HUES48 (cell line): ENCODE measurements around the gene OBI1.
"Not testable (repeated sequence)": the region's sequence is repeated elsewhere in the genome, so short reads cannot be mapped to it uniquely, and the experiment has no call there.

ENCODE experiments used
- H3K27ac ChIP-seq: one replicate; pipeline ENCODE4 v1.7.0; 2013; ENCODE audit warnings: low read depth, low read length, inconsistent platforms
- H3K27me3 ChIP-seq: 2 replicates; pipeline ENCODE4 v1.6.1; 2013; ENCODE audit warnings: mild to moderate bottlenecking, low read length; ENCODE audit not compliant: control insufficient read depth, insufficient read depth
- H3K36me3 ChIP-seq: 2 replicates; pipeline ENCODE4 v1.6.1; 2013; ENCODE audit warnings: low read length; ENCODE audit not compliant: control insufficient read depth, insufficient read depth
- H3K4me1 ChIP-seq: 2 replicates; pipeline ENCODE4 v1.6.1; 2013; ENCODE audit warnings: mild to moderate bottlenecking, low read length; ENCODE audit not compliant: control insufficient read depth, insufficient read depth
- H3K4me3 ChIP-seq: 2 replicates; pipeline ENCODE4 v1.5.1; 2013; ENCODE audit warnings: mild to moderate bottlenecking, low read depth, low read length
- H3K9ac ChIP-seq: 2 replicates; pipeline ENCODE4 v1.6.1; 2013; ENCODE audit warnings: mild to moderate bottlenecking, low read depth, low read length, moderate library complexity
- H3K9me3 ChIP-seq: 2 replicates; pipeline ENCODE4 v1.6.1; 2013; ENCODE audit warnings: low read length; ENCODE audit not compliant: control insufficient read depth, insufficient read depth

The OBI1 gene

DNA sequence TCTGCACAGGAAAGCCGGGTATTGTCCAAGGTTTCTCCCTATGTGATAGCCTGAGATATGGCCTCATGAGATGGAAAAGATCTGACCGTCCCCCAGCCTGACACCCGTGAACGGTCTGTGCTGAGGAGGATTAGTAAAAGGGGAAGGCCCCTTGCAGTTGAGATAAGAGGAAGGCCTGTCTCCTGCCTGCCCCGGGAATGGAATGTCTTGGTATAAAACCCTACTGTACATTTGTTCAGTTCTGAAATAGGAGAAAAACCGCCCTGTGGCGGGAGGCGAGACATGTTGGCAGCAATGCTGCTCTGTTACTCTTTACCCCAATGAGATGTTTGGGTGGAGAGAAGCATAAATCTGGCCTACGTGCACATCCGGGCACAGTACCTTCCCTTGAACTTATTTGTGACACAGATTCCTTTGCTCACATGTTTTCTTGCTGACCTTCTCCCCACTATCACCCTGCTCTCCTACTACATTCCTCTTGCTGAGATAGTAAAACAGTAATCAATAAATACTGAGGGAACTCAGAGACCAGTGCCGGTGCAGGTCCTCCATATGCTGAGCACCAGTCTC, 11.8 kb downstream of the OBI1 start:
- H3K27ac ChIP-seq, H3K9ac ChIP-seq: not testable (repeated sequence)
- peaks cover 17% of the 10 kb centered on the region for H3K36me3 ChIP-seq

DNA sequence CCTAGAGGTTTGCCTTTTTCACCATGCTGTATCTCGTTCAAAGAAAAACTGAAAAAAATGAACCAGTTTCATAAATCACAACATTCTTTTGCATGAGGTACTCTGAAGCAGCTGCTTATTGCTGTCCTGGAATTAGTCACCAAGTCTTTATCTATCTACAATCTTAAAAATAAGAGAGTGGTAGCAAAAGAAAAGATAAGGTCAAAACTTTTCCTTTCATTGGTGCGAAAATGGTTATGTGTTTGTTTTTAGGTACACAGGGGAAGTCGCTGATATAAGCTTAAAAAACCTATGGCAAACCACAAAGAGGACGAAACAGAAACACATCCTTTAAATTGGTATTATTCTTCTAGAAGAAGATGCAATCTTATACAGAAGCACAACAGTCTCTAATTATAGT, 20.7 kb downstream of the OBI1 start:
- no peaks in the 10 kb centered on the region for H3K27me3 ChIP-seq
- H3K27ac ChIP-seq, result no peak overlapping the region
- H3K4me3 ChIP-seq, result no peak overlapping the region
- H3K9me3 ChIP-seq, result no peaks in the 10 kb centered on the region
- H3K36me3 ChIP-seq, result peaks cover 84% of the 10 kb centered on the region
- no peaks in the 10 kb centered on the region for H3K4me1 ChIP-seq
- H3K9ac ChIP-seq, result no peak overlapping the region

More for the DNA sequence above, 11.8 kb downstream of the OBI1 start:
- H3K9me3 ChIP-seq, H3K27me3 ChIP-seq, H3K4me3 ChIP-seq: not testable (repeated sequence)
- peaks cover 23% of the 10 kb centered on the region for H3K4me1 ChIP-seq

DNA sequence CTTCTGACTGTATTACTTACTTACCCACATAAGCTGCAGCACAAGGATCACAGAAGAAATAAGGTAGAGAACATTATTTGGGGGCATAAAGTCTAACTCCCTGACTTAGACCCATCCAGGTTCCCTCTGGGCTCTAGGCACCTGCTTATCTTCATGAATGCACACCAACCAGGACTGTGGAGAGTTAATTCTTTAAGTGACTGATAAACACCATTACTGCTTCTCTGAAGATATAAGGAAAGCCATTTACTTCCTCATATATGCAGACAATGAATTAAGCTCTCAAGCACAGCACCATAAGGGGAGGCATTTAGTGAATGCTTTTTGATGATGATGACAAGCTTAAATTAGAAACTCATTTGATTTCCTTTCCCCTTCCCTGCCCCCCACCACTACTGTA, 22.5 kb downstream of the OBI1 start:
- Histone ChIP-seq H3K36me3 (peaks cover 86% of the 10 kb centered on the region), H3K4me1 (no peaks in the 10 kb centered on the region), H3K4me3 (no peak overlapping the region), H3K9me3 (no peaks in the 10 kb centered on the region), H3K9ac (no peak overlapping the region), H3K27ac (no peak overlapping the region), H3K27me3 (no peaks in the 10 kb centered on the region)

DNA sequence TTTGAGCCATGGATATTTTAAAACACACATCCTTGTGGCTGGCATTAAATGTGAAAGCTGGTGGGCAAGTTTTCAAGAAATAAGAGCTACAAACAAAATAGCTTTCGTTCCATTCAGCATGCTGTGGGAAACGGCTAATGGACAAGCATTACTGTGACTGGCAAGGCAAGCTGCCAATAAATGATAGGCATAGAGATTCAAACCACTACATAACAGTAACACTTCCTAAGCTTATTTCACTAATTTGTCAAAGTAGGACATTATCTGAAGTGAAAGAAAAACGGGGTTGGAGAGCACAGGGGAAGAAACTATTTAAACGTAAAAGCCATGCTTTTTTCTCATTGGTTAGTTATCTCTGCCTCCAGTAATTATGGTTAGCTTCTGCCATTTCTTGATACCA, 26.0 kb downstream of the OBI1 start:
- Histone ChIP-seq H3K27ac (no peak overlapping the region), H3K9me3 (no peaks in the 10 kb centered on the region), H3K27me3 (no peaks in the 10 kb centered on the region), H3K9ac (no peak overlapping the region), H3K36me3 (peaks cover 86% of the 10 kb centered on the region), H3K4me1 (no peaks in the 10 kb centered on the region), H3K4me3 (no peak overlapping the region)

DNA sequence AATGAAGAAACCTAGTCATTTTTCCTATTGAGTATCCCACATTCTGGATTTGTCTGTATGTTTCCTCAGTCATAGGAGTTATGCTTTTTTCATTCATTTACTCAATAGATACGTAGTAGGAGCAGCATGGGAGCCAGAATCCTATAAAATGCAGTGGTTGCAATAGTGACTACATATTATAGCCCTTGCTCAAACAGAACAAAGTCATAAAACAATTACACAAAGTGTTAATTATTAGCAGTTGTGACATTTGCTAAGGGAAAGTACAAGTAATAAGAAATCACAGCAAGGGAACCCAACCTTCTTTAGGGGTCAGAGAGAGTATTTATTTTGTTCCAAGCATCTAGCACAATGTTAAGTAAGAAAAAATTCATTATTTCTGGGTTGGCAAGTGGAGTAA, 27.9 kb downstream of the OBI1 start:
- H3K36me3 ChIP-seq, result peaks cover 80% of the 10 kb centered on the region
- H3K27me3 ChIP-seq, result no peaks in the 10 kb centered on the region
- H3K4me3 ChIP-seq, result no peak overlapping the region
- no peak overlapping the region for H3K27ac ChIP-seq
- H3K4me1 ChIP-seq, result no peaks in the 10 kb centered on the region
- H3K9ac ChIP-seq, result no peak overlapping the region
- no peaks in the 10 kb centered on the region for H3K9me3 ChIP-seq

DNA sequence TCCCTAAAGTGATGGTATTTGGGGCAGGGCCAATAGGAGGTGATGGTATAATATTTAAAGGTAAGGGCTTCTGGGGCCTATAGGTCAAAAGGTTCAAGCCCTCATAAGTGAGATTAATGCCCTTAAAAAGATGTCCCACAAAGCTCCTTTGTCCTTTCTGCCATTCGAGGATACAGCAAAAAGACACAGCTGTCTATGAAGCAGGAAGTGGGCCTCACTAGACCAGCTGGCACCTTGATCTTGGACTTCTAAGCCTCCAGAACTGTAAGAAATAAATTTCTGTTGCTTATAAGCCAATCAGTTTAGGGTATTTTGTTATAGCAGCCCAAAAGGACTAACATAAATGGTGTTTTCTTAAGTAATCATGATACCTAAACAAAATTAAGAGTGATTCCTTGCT, 28.4 kb downstream of the OBI1 start:
- H3K4me3 ChIP-seq, result no peak overlapping the region
- H3K27ac ChIP-seq, result no peak overlapping the region
- no peak overlapping the region for H3K9ac ChIP-seq
- no peaks in the 10 kb centered on the region for H3K27me3 ChIP-seq
- no peaks in the 10 kb centered on the region for H3K9me3 ChIP-seq
- H3K36me3 ChIP-seq, result peaks cover 76% of the 10 kb centered on the region
- no peaks in the 10 kb centered on the region for H3K4me1 ChIP-seq

DNA sequence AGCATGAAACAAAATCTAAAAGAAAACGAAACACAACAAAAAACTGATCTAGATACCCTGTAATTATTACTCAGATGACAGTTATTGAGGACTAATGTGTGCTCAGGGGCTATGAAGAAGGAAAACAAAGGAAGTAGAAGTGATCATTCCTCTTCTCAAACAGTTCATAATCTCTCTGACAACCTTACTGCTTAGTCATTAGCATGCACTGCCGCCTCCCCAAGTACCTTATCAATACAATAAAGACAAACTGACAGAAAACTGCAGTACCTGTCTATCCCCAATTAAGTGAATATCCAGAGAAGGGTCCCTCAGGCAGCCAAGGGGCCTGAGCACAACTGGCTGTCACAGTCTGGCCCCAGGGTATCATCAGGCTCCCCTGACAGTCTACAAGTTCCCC, 33.6 kb downstream of the OBI1 start:
- Histone ChIP-seq H3K9ac (no peak overlapping the region), H3K4me3 (no peak overlapping the region), H3K36me3 (peaks cover 46% of the 10 kb centered on the region), H3K9me3 (no peaks in the 10 kb centered on the region), H3K27ac (no peak overlapping the region), H3K4me1 (peaks cover 5% of the 10 kb centered on the region; the same call in 1 of the 2 replicates), H3K27me3 (no peaks in the 10 kb centered on the region)

DNA sequence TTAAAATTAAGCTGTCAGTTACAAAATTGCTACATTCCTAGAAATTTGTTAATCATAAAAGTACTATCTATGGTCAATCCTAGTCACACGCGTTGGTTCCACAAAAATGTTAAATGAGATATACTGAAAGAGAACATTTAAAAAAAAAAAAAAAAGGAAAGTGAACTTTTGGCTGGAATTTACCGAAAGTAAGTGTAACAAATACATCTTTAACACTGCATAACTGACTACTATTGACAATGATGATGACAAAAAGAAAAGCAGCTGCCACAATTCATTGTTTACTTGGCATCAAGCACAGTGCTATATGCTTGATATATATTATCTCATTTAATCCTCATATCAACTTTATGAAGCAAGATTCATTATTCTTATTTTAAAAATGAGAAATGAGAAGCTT, 35.8 kb downstream of the OBI1 start:
- no peak overlapping the region for H3K9ac ChIP-seq
- no peaks in the 10 kb centered on the region for H3K9me3 ChIP-seq
- H3K4me1 ChIP-seq, result peaks cover 5% of the 10 kb centered on the region; the same call in 1 of the 2 replicates
- peaks cover 30% of the 10 kb centered on the region for H3K36me3 ChIP-seq
- H3K4me3 ChIP-seq, result no peak overlapping the region
- H3K27ac ChIP-seq, result no peak overlapping the region
- H3K27me3 ChIP-seq, result no peaks in the 10 kb centered on the region

DNA sequence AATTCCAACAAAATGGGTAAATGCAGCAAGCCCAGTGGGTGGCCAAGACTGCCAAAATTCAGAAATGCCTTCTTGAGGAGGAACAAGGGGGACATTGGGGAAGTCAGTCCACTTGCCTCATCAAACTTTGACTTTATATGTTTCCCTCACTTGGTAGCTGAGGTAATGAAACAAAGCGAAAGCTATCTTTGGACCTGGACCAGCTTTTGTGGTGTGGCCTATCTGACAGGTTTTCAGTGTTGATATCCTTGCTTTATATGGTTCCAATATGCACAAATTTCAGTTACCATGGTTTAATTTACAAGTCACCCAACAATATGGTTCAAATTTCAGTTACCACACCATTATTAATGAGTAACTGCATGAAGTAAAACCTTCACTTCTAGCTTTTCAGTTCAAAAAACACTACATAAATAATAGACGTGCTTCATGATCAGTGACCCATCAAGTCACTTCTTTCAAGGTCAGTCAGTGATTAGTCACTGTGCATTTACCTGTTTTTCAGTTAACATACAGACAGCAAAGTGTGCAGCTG, 38.0 kb downstream of the OBI1 start:
- no peaks in the 10 kb centered on the region for H3K27me3 ChIP-seq
- no peaks in the 10 kb centered on the region for H3K9me3 ChIP-seq
- no peak overlapping the region for H3K4me3 ChIP-seq
- H3K27ac ChIP-seq, result no peak overlapping the region
- no peak overlapping the region for H3K9ac ChIP-seq
- peaks cover 33% of the 10 kb centered on the region for H3K36me3 ChIP-seq
- peaks cover 5% of the 10 kb centered on the region; the same call in 1 of the 2 replicates for H3K4me1 ChIP-seq

DNA sequence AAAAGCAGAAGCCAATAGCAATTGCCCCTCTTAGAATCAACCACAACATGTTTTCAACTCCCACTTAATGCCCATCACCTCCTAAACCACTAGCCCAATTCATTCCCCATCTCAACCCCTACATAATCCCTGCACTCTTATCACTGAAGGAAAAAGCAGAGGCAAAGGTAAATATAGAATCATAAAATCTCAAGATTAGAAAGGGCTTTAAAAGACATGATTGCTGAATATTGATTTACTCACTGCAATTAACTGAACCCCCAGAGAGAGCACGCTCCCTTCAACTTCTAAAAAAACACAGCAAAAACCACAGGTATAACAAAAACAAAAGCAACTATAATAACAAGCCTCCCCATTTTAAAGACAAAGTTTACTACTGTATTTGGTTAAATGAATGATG, 40.5 kb downstream of the OBI1 start:
- Histone ChIP-seq H3K36me3 (peaks cover 38% of the 10 kb centered on the region), H3K27me3 (no peaks in the 10 kb centered on the region; the same call in 1 of the 2 replicates), H3K4me3 (no peak overlapping the region), H3K27ac (no peak overlapping the region), H3K4me1 (peaks cover 5% of the 10 kb centered on the region; the same call in 1 of the 2 replicates), H3K9me3 (no peaks in the 10 kb centered on the region), H3K9ac (no peak overlapping the region)

DNA sequence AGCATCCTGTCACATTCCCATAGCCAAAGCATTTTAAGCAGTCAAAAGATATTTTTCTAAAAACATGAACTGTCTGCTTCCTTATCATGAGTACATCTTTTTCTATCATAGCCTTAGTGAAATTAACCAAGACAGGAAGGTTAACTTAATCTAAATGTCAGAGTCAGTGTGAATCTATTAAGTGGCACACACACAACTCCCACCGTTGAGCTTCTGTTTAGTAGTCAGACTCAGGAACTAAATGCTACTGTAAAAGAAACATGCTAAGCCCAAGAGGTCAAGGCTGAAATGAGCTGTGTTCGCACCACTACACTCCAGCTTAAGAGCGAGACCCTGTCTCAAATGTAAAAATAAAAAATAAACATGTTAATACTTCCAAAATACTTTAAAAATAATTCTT, 47.9 kb downstream of the OBI1 start:
- Histone ChIP-seq H3K36me3 (peaks cover 14% of the 10 kb centered on the region), H3K27ac (no peak overlapping the region), H3K9me3 (no peaks in the 10 kb centered on the region), H3K4me3 (no peak overlapping the region), H3K27me3 (peaks cover 66% of the 10 kb centered on the region), H3K9ac (no peak overlapping the region), H3K4me1 (peaks cover 30% of the 10 kb centered on the region)
